ENCODE data around the gene POLA1.

Gene POLA1

DNA sequence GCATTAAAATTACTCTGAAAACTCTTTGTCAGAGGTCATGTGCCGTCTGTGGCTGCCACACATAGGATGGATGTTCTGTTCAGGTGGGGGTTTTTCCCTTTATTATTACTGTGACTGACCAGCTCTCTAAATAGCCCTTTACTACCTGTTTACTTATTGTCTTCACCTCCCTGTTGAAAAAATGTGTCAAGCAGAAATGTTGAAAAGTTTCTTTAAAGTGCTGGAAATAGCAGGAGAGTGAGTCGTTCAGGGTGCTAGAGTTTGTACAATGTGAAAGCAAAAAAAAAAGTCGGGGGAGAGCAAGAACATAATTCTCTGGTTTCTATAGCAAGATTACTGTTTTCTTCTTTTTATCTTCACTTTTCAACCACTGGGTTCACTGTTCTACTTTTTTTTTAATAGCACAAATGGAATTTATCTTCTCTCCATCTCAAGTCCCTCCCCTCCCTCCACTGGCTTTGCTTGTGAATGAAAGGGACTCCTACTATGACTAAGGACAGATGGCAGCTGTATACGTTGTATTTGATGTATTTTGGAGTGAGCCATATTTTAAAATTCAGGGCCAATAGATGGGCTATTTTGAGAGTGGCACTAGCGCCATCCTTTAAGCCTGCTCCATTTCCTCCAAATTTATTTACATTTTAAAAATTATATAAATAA lies 288.7 kb downstream of the POLA1 start:
- DNase-seq, result no peak

DNA sequence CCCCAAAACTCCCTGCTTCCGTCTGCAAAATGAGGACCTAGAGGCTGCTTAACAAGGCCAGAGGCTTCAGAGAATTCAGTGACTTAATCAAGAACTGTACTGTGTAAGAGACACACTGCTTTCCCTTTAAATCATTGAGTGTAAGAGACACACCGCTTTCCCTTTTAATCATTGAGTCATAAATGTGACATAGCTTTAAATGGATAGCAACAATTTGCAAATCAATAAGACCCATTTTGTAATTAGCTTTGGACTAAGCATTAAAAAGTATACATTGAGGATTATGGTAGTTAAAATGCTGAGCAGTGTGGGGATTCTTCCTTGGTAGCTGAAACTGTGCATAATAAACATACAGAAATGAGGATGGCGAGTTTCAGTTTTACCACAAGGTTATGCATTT lies 290.2 kb downstream of the POLA1 start:
- no peak for DNase-seq

DNA sequence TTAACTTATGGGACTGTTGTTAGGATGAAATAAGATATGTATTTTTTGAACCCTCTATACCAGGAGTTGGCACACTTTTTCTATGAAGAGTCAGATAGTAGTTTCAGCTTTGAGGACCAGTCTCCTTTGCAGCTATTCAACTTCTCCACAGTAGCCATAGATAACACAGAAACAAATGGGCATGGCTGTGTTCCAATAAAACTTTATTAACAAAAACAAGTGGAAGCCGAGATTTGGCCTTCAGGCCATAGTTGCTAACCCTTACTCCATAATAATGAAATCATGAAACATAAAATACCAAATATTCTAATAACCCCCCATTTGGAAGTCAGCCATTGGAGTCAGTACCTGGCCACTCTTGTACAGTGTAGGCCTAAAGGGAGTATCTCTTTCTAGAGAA lies 291.4 kb downstream of the POLA1 start:
- DNase-seq, result no peak

DNA sequence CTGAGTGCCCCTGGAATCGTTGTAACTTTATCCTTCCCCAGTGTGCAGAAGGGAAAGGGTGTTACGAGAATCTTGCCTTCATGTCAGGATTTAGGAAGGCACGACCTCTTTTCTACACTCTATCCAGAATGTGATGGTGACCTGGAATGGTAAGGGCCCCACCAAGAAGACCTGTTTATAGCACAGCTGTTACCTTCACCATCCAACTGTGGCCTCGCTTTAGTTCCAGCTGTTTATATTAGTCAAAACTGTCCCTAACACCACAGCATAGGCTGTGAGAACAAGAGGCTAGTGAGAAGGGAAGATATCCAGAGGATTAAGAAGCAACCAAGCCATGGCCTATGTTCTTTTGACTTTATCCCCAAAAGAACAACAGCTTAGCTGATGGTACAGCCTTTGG lies 294.0 kb downstream of the POLA1 start:
- DNase-seq, result no peak

DNA sequence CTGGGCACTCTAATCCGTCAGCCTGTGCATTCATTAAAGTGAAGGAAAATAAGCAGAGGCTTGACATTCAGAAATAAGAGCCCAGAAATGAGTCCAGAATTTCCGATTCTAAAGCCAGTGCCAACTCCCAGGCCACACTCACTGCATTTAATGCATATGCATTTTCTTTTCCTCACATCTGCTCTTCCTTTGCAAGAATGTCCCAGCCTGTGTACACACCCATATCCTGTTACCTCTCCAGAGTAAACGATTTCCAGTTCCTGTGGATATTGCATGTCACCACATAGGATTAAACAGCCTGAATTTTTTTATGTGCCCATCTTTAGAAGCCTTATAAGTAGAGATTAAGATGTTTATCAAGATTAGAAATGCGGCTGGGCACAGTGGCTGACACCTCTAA lies 294.6 kb downstream of the POLA1 start:
- DNase-seq, result no peak

DNA sequence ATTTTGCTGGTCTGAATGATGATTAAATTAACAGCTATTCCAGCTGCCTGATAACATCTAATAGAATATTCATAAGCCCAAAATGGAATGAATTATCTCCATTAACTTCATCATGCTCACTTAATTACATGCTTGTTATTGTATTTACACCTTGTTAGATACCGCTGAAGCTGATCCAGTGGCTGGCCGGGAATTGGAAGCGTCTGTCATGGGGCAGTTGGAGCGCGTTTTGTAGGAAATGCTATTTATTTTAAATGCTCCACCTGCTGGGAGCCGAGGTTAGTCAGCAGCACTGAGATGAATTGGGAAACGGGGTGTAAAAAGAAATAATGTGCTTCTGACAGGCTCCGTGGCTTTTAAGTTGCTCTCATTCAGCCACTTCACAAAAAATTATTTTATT lies 296.8 kb downstream of the POLA1 start:
- no peak for DNase-seq

DNA sequence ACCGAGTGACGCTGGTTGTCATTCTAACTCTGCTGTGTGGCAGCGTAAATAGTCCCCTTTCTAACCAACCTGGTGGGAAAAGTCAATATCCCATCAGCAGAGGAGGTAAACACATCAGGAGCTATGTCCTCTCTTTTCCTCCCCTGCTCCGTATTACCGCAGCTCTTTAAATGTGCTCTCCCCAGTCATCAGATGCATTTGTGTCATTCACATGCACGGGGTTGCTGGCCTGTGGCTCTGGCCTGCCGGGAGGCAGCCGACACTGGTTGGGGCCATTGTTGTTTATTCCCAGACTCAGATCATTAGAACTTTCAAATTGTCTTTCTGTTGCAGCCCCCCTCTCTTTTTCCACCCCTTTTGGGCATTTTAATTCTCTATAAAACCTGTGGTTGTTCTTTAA lies 300.2 kb downstream of the POLA1 start:
- DNase-seq, result no peak

DNA sequence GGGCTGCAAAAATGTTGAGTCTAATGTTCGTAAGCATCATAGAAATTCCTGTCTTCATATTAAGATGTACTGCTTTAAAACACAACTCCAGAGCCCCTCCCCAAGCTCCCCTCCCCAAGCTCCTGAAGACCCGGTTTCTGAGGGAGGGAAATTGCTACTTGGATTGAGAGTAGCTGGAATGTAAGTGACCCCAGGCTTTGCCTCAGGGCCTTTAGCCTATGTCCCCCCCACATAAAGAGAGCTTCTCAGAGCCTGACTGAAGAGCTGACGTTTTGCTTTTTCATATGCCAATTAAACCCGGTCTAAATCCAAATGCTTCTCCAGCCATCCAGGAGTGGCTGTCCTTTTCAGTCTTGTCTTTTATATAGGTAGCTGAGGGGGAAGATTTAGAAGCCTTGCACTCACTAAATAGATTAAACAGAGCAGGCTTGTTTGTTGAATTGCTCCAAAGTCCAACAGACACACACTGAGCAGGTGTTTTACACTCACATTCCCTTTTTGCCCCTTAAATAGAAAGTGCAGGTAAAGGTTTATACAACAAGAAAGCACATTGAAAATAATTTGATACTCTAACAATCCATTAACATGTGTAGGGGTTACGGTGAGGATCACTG lies 302.5 kb downstream of the POLA1 start:
- DNase-seq, result no peak

DNA sequence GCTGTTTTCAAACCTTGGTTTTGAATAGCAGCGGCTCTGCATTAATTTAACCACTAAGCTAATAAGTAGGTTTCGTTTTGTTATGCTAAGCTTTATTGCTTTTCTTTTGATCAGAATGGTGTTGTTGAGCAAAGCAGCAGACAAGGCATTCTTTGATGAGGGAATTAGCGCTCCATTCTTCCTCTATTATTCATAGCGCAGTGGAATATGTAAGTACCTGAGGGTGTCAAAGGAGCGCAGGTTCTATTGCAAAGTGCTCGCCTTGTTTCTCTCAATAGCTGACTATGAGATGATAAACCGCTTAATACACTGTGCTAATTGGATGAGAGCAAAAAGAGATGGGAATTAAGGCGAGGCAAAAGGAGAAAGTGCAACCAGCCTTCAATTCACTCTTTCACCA lies 305.8 kb downstream of the POLA1 start:
- no peak for DNase-seq

DNA sequence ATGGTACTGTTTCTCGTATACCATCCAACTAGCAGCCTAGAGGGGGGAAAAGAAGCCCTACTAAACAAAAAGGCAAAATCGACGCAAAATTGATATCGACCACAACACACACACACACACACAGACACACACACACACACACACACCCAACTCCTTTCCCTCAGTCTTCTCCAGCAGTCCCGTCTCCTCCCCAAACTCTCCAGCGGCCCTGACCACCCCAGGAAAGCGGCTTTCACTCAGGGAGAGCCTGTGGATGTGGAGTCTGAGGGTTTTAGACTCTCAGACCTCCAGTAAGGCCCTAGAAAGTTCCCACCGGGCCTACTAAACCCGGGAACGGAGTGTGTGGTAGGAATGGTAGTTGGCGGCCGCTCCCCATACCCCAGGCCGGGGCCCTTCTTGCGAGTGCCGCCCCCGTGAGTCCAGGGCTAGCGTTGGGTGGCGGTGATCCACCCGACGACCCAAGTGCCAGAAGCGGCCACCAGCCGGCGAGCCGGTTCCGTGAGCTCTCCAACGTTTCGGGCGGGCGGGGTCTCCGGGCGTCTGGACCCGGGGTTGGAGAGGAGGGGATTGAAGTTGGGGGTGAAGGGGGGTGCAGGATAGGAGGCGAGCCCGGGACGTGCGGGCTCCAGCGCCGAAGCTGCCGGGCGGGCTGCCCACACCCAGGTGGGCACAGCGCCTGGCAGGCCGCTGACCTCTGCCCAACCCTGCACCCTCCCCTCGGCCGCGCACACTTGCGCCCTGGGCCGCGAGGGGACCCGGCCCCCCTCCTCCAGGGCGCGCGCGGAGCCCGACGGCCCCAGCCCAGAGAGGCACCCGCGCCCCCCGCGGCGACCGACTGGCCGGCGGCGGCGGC lies 308.3 kb downstream of the POLA1 start:
- no peak for DNase-seq

DNA sequence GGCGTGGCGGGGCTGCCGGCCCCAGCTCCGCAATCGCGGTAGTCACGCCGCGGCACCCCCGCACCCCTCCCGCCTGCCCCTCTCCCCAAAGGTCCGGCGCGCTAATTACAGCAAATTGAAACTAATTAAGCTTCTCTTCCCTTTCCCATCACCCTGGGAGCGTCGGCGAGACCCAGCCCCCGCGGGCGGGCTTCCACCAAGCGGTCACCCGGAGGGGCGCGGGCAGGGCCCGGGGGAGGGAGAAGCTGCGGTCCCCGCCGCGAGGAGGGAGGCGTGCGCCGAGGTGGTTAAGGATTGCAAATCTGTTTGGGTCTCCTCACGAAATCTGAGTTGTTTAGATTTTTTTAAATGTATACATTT lies 308.9 kb downstream of the POLA1 start:
- DNase-seq, result no peak

DNA sequence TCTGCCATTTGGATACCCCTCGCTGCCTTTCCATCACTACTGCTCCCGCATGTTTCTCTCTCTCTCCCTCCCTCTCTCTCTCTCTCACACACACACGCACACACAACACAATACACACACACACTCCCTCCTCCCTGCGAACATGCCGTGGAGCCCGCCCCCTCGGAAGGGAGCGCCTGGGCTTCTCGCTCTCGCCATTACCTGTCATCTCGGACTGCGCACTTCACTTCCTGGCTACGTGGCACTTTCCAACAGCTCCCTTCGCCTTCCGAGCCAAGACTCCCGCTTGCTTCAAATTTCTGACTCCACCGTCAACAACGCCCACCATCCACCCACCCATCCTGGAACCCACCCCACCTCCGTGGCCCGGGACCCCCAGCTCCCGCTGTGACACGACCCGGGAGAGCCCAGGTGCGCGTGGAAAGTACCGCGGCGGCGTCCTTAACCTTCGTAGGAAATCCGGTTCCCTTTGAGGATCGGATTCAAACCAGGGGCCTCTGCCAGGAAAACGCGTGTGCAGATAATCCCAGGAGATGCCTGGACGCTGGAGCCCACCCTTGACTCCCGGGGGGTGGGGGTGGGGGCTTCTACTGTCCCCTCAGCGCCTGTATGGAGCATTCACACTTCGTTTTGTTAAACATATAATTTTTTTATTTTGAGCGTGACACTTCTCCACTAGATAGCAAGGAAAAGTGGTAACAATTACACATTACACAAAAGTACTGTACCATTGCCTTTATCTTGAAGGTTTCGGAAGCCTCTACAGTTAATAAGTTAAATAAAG lies 309.5 kb downstream of the POLA1 start:
- no peak for DNase-seq

DNA sequence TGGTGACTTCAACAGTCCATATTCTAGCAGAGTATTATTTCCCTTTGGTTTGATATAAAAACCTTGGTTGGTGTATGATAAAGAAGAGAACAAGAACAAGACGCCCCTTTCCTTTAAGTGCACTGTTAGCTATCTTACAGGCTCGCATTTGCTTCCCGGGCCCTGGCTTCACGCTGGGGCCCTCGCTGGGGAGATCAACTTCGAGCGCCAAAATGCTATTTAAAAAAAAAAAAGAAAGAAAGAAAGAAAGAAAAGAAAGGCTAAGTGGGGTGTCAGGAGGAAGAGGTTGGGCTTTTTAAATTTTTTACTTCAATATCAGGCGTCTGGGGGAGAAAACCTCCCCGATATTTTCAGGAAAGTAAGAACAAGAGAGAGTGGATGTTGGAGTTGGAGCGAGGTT lies 310.3 kb downstream of the POLA1 start:
- no peak for DNase-seq

DNA sequence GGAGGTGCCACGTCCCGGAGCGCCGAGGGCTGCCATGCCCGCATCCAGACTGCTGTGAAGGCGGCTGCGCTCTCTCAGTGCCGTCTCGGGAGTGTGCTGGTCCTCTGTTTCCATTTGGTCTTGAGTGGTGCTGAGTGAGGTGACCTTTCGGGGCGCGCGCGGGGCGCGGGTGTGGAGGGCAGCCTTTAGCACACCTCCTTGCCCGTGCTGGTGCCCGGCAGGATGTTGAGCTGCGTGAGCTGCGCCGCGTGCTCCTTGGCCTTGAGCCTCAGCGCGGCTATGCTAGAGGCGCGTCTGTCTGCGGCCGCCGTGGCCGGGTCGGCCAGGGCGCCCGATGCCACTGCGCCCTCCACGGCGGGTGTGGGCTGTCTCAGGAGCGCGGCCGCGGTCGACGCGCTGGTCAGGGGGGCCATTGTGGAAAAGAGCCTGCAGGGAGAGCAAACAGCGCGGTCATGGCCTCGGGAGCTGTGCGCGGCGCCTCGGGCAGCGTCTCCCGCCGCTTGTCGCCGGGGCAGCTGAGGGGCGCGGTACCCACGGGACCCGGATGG lies 310.8 kb downstream of the POLA1 start:
- no peak for DNase-seq

DNA sequence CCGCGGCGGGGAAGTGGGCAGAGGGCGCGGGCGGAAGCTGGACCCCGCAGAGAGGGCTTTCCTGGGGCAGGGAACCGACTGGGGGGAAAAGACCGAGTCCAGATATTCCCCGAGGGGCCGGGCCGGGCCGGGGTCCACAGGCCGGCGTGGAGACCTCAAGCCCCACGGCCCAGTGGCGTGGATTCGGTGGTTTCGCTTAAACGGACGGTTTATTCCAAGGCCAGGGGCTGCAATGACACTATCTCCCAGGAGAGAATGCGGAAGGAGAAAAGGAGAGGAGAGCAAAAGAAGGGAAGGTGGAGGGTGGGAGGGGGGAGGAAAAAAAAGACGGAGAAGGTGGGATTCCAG lies 311.3 kb downstream of the POLA1 start:
- no peak for DNase-seq

DNA sequence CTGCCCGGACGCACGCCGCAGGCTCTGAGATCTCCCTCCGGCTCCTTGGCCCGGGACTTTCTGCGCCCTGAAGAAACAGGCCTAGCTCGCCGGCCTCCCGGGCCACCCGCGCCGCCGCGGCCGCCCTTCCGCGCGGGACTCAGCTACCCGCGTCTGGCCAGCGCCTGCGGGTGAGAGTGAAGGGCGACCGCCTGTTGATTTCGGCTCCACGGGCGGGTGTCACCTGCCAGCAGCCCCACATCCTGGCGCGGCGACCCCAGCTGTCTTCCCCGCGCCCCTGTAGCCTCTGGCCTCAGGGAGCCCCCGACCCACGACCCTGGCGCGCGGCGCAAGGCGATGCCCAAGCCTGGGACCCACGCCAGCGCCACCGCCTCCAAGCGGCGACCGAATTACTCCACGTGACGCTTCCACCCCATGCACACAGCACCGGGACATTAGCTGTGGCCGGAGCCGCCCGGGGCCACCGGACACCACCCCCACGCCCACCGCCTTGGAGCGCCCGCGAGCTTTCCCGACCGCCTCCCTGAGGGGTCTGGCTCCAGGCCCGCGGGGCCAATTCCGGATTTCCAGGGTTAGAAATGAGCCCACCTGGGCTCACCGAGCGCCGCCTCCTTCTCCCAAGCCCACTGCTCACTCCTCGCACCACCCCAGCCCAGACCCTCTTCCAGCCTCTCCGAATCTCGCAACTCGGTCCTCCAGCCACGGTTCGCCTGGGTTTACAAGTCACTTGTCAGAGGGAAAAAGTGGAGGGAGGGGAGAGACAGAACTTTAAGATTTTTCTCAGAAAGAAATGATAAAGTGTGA lies 311.9 kb downstream of the POLA1 start:
- DNase-seq, result no peak

DNA sequence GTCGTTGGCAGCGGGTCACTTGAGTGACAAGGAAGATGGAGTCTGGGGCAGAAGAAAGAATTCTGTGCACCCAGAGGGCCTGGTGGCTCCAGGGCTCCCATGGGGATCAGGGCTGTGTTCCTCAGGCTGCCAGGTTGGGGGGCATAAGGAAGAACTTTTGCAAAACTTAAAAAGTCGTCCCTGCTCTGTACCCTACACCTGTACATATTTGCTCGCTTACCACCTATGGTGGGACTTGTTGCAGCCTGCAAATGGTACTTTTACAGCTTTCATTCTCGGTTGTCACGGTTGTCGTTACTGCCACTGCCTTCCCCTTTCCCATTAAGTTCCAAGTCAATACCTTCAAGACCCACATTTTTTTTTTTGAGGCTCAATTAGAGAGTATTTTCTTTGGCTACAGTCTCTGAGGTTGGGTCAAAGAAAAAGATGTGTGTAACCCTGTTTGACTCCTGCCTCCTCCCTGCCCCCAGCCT lies 312.9 kb downstream of the POLA1 start:
- no peak for DNase-seq

DNA sequence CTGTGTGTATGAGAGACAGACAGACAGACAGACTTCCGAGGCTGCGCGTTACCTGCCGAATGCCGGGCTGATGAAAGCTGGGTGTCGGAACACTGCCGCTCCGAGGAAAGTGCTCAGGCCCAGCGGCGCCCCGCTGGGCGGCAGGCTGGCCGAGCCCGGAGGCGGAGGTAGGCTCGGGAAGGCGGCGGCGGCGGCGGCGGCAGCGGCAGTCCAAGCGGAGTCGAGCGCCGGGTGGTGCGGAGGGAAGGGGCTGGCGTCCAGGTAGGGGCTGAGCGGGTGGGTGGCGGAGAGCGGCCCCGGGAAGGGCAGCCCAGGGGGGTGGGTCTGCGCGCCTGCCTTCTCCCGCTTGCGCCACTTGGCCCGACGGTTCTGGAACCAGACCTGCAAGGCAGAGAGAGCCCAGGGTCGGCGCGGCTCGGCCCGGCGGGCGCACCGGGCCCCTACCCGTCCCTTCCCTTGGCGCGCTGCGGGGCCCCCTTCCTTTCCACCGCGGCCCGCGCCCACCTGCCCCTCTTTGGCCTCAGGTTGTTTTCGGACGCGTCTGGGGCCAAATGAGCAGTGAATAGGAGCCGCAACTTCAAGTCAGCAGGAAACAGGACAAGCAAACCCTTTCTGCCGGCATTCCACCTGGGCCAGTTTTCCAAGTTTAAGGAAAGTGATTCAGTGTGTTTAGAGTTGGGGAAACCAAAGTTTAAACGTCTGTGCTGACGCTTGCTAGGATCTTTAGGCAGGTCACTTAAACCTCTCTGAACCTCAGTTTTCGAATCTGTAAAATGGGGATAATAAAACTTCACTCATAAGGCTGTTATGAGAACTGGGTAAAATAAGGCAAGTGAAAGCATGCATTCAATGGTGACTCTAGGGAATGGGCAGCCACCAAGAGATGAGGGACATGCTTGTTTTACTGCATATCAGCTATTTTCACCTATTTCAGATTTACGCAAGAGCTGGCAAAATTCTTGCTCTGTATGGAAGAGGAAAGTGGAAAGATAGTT lies 313.6 kb downstream of the POLA1 start:
- DNase-seq, result no peak

DNA sequence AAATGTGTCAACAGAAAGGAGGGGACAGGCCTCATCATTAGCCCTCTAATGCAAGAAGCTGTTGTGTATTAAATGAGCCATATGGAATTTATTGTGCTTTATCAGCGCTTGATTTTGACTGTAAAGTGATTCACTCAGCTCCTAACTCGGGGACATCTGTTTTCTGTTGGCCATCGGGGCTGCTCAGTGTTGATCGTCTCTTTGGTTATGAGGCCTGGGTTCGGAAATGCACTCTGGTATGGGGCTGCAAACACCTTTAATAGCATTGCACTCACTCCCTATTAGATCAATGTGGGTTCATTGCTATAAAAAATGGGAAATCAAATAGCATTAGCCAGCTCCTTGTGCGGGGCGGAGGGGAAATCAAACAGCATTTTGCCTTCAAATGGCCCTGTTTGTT lies 315.7 kb downstream of the POLA1 start:
- no peak for DNase-seq

DNA sequence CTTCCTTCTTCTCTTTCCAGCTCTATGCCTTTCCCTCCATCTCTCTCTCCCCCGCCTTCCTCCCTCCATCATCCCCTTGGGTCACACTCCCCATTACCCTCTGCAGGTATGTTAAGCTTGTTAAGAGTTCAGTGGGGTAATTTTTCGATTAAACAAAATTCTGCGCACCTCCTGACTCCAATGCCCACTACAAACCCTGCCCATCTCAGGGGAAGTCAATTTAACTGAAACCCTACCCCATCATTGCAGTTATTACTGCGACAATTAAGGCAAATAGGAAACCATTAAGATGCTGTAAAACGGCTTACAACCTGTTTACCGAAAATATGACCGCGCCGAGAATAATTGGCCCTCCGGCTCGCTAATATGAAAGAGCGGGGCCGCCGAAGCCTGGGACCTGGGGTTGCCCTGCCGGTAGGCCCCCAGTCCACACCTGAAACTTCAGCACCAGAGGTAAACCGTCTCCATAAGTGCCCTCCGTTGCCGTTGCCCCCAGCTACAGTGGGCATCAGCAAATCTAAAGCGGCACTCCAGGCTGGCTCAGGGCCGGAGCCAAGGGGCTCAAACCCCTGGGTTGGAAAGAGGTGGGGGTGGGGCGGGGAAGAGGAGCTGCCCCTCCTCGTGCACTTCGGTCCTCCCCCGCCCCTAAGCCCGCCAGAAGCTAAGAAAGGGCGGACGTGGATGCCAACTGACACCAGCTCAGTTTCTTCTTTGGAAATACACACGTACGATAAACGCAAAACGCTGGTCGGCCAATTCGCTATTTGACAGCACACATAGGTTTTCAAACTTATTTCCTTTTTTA lies 317.3 kb downstream of the POLA1 start:
- no peak for DNase-seq
